HFF-Myc (cell line): Measurements from ENCODE around the gene SEZ6.

Experiments used
- DNase-seq: peaks from one replicate; pipeline ENCODE4 v3.0.0-alpha.2; 2011; ENCODE audit warnings: low read depth; ENCODE audit errors: extremely low read depth
- H3K4me3 ChIP-seq: replicated peaks from 2 replicates; pipeline ENCODE4 v1.5.1; 2011; ENCODE audit warnings: low read depth, mild to moderate bottlenecking, control low read depth, low read length
- TF ChIP-seq, protein P1 (sequence below): IDR thresholded peaks from 2 replicates; pipeline ENCODE4 v1.5.1; 2012; ENCODE audit warnings: mild to moderate bottlenecking, low read depth, low read length, control low read depth; ENCODE audit errors: missing control alignments

Gene SEZ6

DNA sequence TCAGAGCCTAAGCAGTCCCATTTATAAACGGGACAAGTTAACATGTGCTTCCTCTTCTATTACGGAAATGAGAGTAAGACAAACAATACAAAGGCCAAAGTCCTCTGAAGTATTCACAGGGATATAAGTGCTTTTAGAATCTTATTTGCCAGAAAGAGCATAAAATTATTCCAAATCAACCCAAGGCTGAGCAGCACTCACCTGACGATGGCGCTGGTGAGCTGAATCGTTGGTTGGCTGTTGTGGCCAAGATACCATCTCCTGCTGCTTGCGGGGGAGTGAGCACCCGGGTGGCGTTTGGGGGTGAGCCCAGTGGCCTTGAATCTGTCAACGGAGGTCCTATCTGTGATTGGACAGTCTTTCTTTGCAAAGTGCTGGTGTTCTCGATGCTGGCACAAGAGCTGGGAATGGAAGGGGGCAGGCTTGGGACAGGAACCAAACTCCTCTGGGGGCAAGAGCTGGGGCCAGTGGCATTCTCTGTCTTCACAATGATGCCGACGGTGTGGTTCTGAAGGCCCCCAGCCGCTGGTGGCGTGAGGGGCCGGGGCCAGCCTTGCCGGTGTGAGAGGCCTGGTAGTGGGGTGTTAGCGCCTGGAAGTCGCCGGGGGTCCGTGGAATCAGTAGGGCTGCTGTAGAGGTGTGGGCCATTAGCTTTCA, 93.4 kb downstream of the SEZ6 start:
- H3K4me3 ChIP-seq = no peak overlapping the region
- TF ChIP-seq, protein P1, sequence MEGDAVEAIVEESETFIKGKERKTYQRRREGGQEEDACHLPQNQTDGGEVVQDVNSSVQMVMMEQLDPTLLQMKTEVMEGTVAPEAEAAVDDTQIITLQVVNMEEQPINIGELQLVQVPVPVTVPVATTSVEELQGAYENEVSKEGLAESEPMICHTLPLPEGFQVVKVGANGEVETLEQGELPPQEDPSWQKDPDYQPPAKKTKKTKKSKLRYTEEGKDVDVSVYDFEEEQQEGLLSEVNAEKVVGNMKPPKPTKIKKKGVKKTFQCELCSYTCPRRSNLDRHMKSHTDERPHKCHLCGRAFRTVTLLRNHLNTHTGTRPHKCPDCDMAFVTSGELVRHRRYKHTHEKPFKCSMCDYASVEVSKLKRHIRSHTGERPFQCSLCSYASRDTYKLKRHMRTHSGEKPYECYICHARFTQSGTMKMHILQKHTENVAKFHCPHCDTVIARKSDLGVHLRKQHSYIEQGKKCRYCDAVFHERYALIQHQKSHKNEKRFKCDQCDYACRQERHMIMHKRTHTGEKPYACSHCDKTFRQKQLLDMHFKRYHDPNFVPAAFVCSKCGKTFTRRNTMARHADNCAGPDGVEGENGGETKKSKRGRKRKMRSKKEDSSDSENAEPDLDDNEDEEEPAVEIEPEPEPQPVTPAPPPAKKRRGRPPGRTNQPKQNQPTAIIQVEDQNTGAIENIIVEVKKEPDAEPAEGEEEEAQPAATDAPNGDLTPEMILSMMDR = peak; percentile 14
- DNase-seq = no peak

DNA sequence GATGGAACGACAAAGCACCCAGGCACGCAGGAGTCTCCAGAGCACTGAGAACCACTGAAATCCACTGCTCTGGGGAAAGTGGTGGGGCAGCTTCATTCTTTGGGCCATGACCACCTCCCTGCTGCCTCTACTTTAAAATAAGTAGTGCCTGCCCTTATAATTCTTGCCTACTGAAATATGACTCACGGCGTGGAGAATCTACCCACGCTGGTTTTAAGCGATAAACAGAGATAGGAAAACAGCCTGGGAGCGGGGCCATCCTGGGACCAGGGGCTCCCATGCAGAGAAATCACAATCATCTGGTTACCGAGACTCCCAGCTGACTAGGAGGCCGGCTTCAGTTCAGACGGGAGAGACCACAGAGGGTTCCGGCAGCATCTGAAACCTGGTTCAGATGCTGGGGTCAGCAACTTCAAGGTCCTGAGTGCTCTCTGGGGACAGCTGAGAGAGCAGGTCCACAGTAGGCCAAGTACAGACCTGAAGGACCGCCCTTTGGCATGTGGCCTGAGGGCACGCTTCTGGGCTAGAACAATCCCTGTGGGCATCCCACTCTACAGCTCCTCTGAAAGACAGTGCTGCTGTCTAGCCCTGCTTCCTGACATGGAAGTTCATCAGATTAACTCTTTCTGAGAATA, 94.3 kb downstream of the SEZ6 start:
- TF ChIP-seq, protein P1 = no peak
- no peak for DNase-seq
- no peak overlapping the region for H3K4me3 ChIP-seq

DNA sequence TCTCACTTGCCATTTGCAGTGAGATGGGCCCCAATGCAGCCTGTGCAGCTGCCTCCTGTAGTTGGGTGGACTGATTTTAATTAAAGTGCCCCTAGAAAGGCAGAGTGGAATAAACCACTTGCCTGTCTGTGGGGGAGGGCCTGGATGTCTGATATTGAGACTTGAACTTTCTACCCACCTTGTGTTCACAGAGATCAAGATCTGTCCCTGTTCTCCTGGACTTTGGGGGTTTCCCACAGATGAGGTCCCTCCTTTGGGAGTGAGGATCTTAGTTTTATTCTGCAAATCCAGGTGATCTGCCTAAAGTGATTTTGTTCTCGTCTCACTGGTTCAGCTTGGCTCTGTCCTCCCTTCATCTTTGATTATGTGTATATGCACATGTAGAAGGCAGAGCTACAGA, 95.3 kb downstream of the SEZ6 start:
- TF ChIP-seq, protein P1 = no peak
- no peak overlapping the region for H3K4me3 ChIP-seq
- DNase-seq = no peak

DNA sequence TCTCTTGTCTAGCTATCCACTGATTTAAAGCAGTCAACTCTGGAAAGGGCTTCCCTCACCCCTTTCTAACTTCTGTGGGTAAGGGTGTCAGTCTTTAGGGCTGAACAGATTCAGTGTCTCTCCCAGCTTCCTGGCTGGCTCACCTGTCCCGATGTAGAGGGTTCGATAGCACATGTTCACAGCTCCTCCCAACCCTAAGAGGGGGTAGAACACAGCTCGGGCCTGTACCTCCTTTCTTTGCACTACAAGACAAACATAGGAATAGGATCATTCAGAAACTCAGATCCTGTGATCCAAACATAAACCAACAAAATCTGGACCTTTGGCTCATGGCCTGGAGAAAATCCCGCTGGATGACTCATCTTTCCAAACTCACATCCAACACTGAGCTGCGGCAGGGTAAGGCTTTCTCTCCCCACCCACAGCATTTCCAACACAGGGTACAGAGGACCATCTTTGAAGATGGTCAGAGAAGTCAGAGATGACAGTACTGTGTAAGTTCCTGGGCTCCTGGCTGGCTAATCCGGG, 97.1 kb downstream of the SEZ6 start:
- DNase-seq = peak; percentile 72
- no peak overlapping the region for H3K4me3 ChIP-seq
- TF ChIP-seq, protein P1 = no peak

DNA sequence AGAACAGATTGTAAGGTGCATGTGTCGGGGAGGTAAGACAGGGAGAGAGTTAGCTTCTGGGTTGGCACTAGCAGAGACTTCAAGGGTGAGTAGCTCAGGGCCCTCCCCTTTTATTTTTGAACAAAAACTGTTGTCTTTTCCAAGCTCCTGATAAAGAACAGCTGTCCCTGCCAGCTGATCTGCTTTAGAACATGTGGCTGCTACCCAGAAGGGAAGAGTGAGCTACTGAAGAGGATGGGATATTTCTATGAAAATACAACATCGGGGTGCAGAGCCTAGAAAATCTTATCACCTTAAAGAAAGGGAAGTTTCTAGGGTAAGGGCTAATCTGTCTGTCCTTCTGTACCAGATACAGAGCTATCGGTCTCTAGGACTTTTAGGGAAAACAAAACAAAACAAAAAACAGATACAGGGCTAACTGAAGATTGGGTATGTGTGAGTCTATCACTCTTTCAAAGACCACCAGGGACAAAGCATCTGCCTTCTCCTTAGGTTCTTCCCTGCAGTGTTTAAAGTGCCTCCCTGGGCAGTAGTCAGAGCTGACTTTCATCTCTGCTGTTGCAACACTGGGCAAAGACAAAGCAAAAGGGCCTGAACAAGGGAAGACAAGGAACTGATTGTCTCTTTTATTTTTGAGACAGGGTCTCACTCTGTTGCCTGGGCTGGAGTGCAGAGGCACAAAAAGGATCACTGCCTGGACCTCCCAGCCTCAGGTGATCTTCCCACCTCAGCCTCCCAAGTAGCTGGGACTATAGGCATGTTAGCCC, 97.9 kb downstream of the SEZ6 start:
- TF ChIP-seq, protein P1 = no peak
- no peak overlapping the region for H3K4me3 ChIP-seq
- DNase-seq = no peak

DNA sequence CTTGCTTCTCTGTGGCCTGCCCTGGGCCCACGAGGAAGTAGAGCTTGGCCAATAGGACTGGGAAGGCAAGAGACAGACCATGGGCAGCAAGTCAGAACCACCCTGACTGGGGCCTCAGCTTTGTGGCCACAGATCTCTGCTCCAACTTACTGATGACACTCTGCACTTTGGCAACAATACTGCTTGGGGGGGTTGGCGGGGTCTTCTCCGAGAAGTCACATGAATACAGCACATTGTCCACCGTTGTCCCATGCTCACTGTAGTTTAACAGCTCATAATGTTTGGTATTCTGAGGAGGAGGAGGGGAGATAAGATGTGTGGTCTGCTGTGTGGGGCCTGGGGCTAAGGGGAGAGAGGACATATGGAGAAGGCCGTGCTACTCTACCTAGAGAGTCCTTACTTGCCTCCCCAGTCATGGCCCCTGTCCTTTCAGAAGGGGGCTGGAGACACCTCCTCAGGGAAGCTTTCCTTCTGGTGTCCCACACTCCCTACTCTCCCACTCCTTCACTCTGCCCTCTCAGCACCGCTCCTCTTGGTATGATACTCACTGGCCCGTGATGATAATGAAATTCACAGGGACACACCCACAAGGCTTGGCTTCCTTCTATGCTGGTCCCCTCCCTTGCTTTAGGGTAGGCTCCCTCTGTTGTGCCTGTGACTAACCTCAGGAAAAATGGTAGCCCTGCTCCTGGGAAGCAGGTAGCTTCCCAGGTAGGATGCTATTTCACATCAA, 99.0 kb downstream of the SEZ6 start:
- no peak overlapping the region for H3K4me3 ChIP-seq
- DNase-seq = no peak
- TF ChIP-seq, protein P1 = no peak
